GM15510 (cell line): ENCODE results near the gene DES.

Experiments
- POLR2A ChIP-seq: IDR thresholded peaks from 3 replicates; pipeline ENCODE4 v1.6.1; 2011; ENCODE audit warnings: borderline replicate concordance; ENCODE audit not compliant: insufficient read length; ENCODE audit errors: extremely low read depth

The DES gene

DNA sequence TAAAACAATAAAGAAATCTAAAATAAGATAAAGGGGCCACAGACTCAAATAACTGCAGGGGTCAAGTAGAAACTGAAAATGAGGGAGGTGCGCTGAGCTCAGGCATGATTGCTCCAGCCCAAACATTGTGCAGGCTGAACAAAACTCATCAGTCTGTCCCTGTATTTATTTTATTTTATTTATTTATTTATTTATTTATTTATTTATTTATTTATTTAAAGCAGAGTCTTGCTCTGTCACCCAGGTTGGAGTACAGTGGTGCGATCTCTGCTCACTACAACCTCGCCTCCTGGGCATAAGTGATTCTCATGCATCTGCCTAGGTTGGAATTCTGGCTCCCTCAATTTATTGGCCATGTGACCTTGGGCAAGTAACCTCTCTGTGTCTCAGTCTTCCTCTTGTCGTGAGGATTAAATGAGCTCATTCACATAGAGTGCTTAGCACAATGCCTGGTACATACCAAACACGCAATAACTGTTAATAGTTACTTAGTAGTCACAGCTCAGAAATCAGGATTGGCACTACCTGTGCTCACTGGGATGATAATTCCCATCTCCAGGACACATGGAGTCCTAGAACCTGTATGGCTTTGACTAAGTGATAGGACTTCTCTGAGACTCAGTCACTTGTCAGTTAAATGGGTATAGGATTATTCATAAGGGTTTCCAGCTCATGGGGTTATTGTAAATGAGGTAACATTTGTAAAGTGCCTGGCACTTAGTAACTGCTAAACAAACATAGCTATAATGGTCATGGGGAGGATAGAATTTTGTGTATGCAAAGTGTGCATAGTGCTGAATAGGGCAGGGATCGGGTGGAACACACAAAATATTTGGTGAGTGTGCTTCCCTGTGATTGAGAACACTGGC is 22.4 kb downstream of the DES start:
- no peak for TF ChIP-seq POLR2A

DNA sequence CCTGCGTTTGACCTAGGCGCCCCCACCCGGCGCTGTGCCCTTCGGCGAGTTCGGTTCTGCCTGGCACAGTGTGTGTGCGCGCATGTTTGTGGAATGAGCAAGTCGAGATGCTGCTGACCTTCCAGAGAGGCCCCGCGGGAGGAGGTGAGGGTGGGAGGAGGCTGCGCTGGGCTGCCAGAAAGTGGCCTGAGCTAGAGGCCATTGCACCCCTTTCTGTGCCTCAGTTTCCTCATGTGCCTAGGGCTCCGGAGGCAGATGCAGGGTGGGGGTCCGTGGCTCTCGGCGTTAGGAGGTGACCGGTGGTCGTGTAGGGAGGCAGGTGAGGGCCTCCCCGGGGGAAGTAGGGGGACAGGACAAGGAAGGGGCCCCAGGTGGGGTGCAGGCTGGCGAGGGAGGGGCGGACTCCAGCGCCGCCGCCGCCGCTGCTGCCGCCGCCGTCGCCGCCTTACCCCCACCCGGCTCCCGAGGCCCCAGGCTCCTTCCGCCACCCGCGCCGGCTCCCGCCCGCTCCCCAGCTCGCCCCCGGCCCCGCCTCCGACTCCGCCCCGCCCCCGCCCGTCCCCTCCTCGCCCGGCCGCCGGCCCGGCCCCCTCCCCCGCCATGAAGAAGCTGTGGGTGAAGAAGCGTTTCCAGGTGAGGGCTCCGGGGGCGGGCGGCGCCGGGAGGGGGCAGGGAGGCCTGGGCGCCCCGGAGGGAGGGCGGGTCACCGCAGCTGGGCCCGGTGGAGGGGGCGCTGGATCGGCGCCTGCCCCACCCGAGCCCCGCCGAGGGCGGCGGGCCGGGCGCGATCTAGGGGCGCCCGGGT is 23.5 kb downstream of the DES start:
- no peak for TF ChIP-seq POLR2A

DNA sequence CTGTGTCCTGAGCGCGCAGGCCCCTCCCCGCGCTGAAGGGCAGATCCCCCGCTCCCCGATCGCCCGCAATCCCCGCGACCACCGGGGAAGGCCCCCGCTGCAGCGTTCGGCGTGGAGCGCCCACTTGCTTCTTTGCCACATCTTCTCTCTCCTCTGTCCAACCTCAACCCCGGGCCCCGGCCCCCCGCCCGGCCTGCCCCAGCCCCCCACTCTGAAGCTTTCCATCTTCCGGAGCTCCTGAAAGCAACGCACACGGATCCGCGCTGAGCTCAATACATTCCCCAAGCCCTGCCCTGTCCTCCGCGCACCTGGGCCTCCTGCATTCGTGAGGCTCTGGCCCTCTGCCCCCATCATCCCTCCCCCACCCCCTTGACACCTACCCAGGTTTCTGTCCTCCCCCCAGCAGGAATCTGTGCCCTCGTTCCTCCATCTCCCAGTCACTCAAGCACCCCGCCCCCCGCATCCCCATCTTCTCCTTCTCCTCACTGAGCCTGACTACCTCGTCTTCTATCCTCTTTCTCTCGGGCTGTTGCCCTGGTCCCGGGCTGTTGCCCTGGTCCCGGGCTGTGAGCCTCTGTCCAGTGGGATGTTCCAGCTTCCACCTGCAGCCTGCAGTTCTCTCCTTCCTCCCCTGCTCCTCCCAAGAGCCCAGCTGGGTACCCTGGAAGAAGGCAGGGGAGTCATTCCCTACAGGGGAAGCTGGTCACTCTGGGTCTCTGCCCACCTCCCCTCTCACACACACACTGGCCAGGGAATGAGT is 24.3 kb downstream of the DES start:
- TF ChIP-seq POLR2A: no peak

DNA sequence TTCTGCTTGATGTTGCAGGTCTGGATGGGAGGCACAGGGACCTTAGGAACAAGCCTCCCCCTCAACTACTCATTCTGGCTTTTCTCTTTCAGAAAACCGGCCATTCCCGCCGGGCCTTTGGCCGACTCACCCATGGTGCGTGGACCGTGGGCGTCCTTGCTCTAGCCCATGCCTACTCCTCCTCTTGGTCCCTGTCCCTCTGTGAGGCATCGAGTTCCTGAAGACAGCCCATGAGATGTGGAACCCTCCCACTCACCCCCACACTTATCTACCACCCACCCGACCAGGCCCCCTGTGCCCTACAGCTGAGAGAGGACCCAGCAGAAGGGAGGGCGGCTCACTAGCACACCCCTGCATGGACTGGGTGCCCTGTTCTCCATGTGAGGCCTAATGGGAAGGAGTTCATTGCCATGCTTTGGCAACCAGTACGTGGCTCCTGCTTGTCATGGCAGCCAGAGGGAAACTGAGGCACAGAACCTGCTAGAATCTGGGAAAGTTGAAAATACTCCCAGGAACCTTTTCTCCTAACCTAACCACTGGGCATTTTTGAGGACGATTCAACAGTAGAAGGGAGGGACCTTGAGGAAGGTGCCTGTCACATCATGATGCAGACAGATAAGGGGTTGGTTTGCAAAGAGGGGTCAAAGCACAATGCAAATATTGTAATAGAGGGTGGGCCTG is 25.0 kb downstream of the DES start:
- no peak for TF ChIP-seq POLR2A

DNA sequence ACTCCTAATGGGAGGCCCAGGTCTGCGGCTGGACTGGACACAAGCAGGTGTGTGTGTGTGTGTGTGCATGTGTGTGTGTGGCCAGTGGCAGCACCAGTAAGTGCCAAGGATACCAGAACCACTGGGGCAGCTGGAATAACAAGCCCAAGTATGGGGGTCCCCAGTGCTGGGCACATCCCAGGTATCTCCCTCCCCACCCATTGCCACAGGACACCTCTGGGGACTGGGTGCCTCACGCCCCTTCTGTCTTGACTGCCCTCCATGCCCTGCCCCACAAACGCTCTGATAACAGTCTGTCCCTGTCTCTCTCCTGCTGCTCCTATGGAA is 25.5 kb downstream of the DES start:
- no peak for TF ChIP-seq POLR2A

DNA sequence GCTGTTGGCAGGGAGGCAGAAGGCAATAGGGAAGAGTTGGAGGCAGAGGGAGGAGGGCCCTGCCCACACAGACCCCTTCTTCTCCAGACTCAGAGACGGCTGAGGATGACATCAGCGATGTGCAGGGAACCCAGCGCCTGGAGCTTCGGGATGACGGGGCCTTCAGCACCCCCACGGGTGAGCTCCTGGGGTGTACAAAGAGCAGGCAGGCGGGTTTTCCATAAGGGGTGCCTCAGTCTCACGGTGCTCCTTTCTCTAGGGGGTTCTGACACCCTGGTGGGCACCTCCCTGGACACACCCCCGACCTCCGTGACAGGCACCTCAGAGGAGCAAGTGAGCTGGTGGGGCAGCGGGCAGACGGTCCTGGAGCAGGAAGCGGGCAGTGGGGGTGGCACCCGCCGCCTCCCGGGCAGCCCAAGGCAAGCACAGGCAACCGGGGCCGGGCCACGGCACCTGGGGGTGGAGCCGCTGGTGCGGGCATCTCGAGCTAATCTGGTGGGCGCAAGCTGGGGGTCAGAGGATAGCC is 26.5 kb downstream of the DES start:
- no peak for TF ChIP-seq POLR2A

DNA sequence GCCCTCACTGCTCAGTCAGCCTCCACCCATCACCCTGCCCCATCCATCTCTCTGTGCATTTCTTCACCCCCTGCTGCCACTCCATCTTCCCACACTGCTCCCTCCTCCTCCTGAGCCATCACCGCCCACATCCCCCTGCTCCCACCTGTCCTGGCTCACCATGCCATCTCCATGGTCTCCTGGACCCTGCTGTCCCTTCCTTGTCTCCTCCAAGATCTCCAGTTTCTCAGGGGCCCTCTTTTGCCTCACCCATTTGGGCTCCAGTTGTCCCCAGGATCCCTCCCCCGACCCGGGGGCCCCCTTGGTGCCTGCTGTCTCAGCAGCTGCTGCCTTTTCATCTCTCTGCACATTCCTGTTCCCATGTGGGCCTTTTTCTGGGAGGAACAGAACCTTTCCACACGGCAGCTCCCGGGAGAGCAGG is 27.1 kb downstream of the DES start:
- no peak for TF ChIP-seq POLR2A

DNA sequence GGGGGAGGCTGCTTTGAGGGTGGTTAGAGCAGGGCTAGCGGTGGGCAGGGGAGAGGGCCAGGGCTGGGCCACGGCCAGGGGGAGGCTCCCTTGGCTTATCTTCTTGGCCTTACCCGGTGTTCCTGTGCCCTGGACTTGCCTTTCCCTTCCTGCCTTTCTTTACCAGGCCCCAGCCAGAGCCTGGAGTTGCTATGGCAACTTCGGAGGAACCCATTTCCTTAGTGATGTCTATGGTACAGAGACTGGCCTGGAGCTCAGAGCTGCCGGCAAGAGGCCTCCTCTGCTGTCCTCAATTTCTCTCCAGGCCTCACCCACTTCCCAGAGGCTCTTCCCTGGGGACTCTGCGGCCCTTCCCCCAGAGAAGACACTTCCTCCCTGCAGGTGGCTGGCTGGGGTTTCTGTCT is 27.9 kb downstream of the DES start:
- no peak for TF ChIP-seq POLR2A

DNA sequence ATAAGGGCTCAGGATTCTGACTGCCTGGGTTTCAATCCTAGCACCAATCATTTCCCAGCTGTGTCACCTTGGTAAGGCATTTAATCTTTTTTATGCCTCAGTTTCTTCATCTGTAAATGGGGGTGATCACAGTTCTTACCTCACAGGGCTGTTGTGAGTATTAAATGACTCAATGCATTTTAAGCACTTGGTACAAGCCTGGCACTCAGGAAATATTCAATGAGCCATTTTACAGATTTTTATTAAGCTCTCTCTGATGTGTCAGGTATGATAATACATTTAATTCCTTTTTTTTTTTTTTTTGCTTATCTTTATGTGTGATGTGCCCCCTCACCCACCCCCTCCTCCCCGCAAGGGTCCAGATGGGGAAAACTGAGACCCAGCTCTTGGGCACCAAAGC is 28.5 kb downstream of the DES start:
- no peak for TF ChIP-seq POLR2A

DNA sequence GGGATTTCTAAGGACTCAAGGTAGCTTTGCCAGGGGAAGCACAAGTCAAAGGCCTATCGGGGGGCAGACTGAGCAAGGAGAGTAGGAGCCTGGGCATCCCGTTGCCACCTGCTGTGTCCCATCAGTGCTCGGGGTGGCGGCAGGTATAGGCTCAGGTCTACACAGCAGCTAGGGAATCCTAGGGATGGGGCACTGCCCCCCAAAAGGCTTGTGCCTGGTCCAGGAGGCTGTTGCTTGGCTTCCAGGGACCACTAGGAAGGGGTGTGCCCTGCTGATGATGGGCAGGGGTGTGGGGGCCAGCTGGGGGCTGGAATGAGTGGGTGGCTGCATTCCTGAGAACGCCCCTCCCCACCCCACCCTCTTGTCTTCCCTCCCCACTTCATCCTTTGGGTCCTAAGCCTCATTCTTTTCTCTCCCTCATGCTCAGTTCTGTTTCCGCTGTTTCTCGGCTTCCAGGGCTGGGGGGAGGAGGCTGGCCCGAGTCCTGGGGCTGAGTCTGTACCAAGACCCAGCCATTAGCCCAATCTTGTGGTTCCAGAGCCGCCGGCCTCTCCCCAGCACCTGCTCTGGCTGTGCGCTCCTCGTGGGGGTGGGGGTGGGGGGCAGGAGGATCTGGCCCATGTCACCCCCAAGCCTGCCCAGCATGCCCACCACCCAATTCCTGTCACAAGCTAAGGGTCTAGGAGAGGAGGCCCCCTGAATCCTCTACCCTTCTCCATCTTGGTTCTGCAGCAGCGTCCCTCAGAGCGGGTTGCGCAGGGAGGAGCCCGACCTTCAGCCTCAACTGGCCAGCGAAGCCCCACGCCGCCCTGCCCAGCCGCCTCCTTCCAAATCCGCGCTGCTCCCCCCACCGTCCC is 29.3 kb downstream of the DES start:
- TF ChIP-seq POLR2A: no peak

DNA sequence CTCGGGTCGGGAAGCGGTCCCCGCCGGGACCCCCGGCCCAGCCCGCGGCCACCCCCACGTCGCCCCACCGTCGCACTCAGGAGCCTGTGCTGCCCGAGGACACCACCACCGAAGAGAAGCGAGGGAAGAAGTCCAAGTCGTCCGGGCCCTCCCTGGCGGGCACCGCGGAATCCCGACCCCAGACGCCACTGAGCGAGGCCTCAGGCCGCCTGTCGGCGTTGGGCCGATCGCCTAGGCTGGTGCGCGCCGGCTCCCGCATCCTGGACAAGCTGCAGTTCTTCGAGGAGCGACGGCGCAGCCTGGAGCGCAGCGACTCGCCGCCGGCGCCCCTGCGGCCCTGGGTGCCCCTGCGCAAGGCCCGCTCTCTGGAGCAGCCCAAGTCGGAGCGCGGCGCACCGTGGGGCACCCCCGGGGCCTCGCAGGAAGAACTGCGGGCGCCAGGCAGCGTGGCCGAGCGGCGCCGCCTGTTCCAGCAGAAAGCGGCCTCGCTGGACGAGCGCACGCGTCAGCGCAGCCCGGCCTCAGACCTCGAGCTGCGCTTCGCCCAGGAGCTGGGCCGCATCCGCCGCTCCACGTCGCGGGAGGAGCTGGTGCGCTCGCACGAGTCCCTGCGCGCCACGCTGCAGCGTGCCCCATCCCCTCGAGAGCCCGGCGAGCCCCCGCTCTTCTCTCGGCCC is 30.1 kb downstream of the DES start:
- no peak for TF ChIP-seq POLR2A

DNA sequence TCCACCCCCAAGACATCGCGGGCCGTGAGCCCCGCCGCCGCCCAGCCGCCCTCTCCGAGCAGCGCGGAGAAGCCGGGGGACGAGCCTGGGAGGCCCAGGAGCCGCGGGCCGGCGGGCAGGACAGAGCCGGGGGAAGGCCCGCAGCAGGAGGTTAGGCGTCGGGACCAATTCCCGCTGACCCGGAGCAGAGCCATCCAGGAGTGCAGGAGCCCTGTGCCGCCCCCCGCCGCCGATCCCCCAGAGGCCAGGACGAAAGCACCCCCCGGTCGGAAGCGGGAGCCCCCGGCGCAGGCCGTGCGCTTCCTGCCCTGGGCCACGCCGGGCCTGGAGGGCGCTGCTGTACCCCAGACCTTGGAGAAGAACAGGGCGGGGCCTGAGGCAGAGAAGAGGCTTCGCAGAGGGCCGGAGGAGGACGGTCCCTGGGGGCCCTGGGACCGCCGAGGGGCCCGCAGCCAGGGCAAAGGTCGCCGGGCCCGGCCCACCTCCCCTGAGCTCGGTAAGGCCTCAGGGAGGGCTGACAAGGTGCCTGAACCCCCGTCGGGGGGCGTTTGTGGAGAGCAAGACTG is 30.7 kb downstream of the DES start:
- TF ChIP-seq POLR2A: no peak

DNA sequence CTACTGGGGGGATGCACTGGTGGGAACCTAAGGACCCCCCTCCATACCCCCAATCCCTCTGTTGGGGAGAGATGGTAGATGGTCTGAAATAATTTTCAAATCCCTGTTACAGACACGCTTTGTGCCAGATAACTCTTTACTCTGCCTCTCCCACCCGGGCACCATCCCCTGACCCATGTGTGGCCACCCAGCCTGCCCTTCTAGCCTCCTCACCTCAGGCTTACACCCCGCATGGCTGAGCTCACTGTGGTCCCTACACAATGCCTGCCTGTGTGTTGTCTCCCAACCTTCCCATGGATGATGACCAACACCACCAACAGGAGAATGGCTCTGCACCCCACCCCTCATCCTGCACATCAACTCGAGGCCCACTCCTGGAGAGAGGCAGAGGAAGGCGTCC is 31.4 kb downstream of the DES start:
- TF ChIP-seq POLR2A: no peak
